ENCODE data around the gene C14orf132. TPM values are rescaled to one million over a fixed set of nuclear protein-coding genes. Genes with fewer than 3 reads are reported as not detected.

The C14orf132 gene
- total RNA-seq, 4 donors from 2014 or later = 3.0 to 13.5 (median 3.9) TPM

- WGBS, 2 donors = 86 to 100% methylated on average over 3 to 6 of the region's 6 CpGs
- no peaks in the 10 kb centered on the region for H3K36me3 ChIP-seq
- peaks cover 14 to 41% (median 26%) of the 10 kb centered on the region in 3 donors for H3K4me1 ChIP-seq
- no peaks in the 10 kb centered on the region for H3K9me3 ChIP-seq
- TF ChIP-seq CTCF (IDR thresholded peaks at IDR 0.05) = no peak
- TF ChIP-seq POLR2A (IDR thresholded peaks at IDR 0.05) = no peak
- intact Hi-C loops (cut with DNase I) = loop anchor here (2.0 to 10.0 kb wide), 2 partner anchors 101 to 171 kb away; partner anchors contain the start of gene BDKRB2
- H3K27me3 ChIP-seq = peaks cover 0 to 7% (median 0%) of the 10 kb centered on the region in 4 donors
- no peak overlapping the region for H3K4me3 ChIP-seq
- DNase-seq = no peak
- H3K27ac ChIP-seq = peak overlapping the region; percentile 19 to 79 (median 64)
Measured at GRCh38 chr14:96103560-96104460, 64.6 kb downstream of the C14orf132 start.

GRCh38 chr14:96104469-96105057 is 65.4 kb downstream of the C14orf132 start:
- Histone ChIP-seq H3K36me3 (no peaks in the 10 kb centered on the region), H3K27ac (peak overlapping the region; percentile 32 to 79 (median 66)), H3K4me3 (no peak overlapping the region), H3K4me1 (peaks cover 14 to 41% (median 26%) of the 10 kb centered on the region in 3 donors), H3K27me3 (peaks cover 0 to 7% (median 0%) of the 10 kb centered on the region in 4 donors), H3K9me3 (no peaks in the 10 kb centered on the region)
- TF ChIP-seq POLR2A (IDR thresholded peaks at IDR 0.05) (no peak), CTCF (IDR thresholded peaks at IDR 0.05) (no peak)
- intact Hi-C loops (cut with DNase I) = loop anchor here (10.0 kb wide), 1 partner anchor 100 kb away; the partner anchor contains the start of gene BDKRB2
- no peak for DNase-seq
- 19 to 69% methylated on average over 3 to 11 of the region's 19 CpGs for WGBS, 2 donors

- Histone ChIP-seq H3K4me1 (peaks cover 14 to 39% (median 26%) of the 10 kb centered on the region in 3 donors), H3K27me3 (peaks cover 0 to 7% (median 0%) of the 10 kb centered on the region in 4 donors), H3K4me3 (no peak overlapping the region), H3K9me3 (no peaks in the 10 kb centered on the region), H3K36me3 (no peaks in the 10 kb centered on the region), H3K27ac (peak overlapping the region; percentile 32 to 79 (median 66))
- TF ChIP-seq POLR2A (IDR thresholded peaks at IDR 0.05) = no peak
- TF ChIP-seq CTCF (IDR thresholded peaks at IDR 0.05) = no peak
- no peak for DNase-seq
- intact Hi-C loops (cut with DNase I) = loop anchor here (10.0 kb wide), 1 partner anchor 99 kb away; the partner anchor contains the start of gene BDKRB2
- 83 to 90% methylated on average over 8 to 16 of the region's 16 CpGs for WGBS, 2 donors
Measured at GRCh38 chr14:96105089-96105925, 66.1 kb downstream of the C14orf132 start.

- no peak for DNase-seq
- 53 to 57% methylated on average over 5 to 7 of the region's 15 CpGs for WGBS, 2 donors
- TF ChIP-seq POLR2A (IDR thresholded peaks at IDR 0.05) (no peak), CTCF (IDR thresholded peaks at IDR 0.05) (no peak)
- Histone ChIP-seq H3K9me3 (no peaks in the 10 kb centered on the region), H3K27ac (peak overlapping the region in 3 of 4 donors; percentile 55 to 79 (median 76)), H3K4me1 (peaks cover 14 to 32% (median 19%) of the 10 kb centered on the region in 3 donors), H3K4me3 (no peak overlapping the region), H3K27me3 (peaks cover 0 to 7% (median 0%) of the 10 kb centered on the region in 4 donors), H3K36me3 (no peaks in the 10 kb centered on the region)
- intact Hi-C loops (cut with DNase I) = loop anchor here (10.0 kb wide), 1 partner anchor 99 kb away; the partner anchor contains the start of gene BDKRB2
Measured at GRCh38 chr14:96105926-96106441, 66.8 kb downstream of the C14orf132 start.

Measured in esophagus squamous epithelium (tissue), 5 donors.